Bronchial epithelial cell (primary cell): ENCODE results near the gene SGCD. TPM values are rescaled to one million over a fixed set of nuclear protein-coding genes. Genes with fewer than 3 reads are reported as not detected.

Source experiments
- DNase-seq: peaks from one replicate; pipeline ENCODE4 v3.0.0-alpha.2; 2010; ENCODE audit warnings: low read depth
- FAIRE-seq: peaks from 2 replicates; lab custom pipeline; 2011; peaks lifted over from hg19 to GRCh38; lab: Jason Lieb, UNC
- H3K27me3 ChIP-seq: 2 replicates; pipeline ENCODE4 v1.5.1; 2011; ENCODE audit warnings: low read length; ENCODE audit not compliant: control insufficient read depth, insufficient read depth
- H3K36me3 ChIP-seq: 2 replicates; pipeline ENCODE4 v1.5.1; 2011; ENCODE audit warnings: low read length; ENCODE audit not compliant: control insufficient read depth, insufficient read depth
- H3K4me3 ChIP-seq: 2 replicates; pipeline ENCODE4 v1.5.1; 2011; ENCODE audit warnings: mild to moderate bottlenecking, low read depth, low read length, control low read depth
- total RNA-seq: library from RNA; depleted of rRNA; stranded (reverse); fragments of >200 nt; gene quantifications from 2 replicates; pipeline ENCODE4 v1.2.1, GENCODE V29; 2014
- TF ChIP-seq, protein P1 (sequence below): IDR thresholded peaks from 2 replicates; pipeline ENCODE4 v1.5.1; 2011; ENCODE audit warnings: mild to moderate bottlenecking, moderate library complexity, low read length, control low read depth, inconsistent platforms; ENCODE audit not compliant: insufficient read depth, severe bottlenecking

SGCD gene
- total RNA-seq, 1 donor from 2014 or later = under 0.01 TPM

- TF ChIP-seq, protein P1, sequence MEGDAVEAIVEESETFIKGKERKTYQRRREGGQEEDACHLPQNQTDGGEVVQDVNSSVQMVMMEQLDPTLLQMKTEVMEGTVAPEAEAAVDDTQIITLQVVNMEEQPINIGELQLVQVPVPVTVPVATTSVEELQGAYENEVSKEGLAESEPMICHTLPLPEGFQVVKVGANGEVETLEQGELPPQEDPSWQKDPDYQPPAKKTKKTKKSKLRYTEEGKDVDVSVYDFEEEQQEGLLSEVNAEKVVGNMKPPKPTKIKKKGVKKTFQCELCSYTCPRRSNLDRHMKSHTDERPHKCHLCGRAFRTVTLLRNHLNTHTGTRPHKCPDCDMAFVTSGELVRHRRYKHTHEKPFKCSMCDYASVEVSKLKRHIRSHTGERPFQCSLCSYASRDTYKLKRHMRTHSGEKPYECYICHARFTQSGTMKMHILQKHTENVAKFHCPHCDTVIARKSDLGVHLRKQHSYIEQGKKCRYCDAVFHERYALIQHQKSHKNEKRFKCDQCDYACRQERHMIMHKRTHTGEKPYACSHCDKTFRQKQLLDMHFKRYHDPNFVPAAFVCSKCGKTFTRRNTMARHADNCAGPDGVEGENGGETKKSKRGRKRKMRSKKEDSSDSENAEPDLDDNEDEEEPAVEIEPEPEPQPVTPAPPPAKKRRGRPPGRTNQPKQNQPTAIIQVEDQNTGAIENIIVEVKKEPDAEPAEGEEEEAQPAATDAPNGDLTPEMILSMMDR = no peak
- peak; percentile 59 for DNase-seq
- H3K27me3 ChIP-seq = no peaks in the 10 kb centered on the region
- H3K36me3 ChIP-seq = no peaks in the 10 kb centered on the region
- no peak overlapping the region for H3K4me3 ChIP-seq
- no peak for FAIRE-seq
Observed at GRCh38 chr5:156473269-156473908, 146.4 kb downstream of the SGCD start.

DNA sequence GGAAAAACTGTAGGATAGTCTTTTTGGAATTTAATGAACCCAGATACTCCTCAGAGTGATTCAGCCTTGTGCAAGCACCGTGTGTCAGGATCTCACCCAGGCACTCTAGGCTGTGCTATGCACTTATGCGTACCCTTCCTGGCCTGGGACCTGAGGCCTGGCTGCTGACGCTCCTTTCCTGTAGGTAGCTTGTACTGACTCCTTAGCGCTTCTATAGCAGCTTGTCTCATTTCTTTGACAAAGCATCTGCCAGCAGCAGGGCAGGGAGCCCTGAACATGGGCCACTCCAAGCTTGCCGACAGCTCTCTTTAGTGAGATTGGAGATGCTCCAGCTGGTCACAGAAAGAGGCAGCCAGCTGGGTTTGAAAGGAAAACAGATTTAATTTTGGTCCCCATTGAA lies 147.3 kb downstream of the SGCD start:
- DNase-seq (peak; percentile 20), FAIRE-seq (no peak)
- TF ChIP-seq, protein P1 = no peak
- Histone ChIP-seq H3K27me3 (no peaks in the 10 kb centered on the region), H3K36me3 (no peaks in the 10 kb centered on the region), H3K4me3 (no peak overlapping the region)

DNA sequence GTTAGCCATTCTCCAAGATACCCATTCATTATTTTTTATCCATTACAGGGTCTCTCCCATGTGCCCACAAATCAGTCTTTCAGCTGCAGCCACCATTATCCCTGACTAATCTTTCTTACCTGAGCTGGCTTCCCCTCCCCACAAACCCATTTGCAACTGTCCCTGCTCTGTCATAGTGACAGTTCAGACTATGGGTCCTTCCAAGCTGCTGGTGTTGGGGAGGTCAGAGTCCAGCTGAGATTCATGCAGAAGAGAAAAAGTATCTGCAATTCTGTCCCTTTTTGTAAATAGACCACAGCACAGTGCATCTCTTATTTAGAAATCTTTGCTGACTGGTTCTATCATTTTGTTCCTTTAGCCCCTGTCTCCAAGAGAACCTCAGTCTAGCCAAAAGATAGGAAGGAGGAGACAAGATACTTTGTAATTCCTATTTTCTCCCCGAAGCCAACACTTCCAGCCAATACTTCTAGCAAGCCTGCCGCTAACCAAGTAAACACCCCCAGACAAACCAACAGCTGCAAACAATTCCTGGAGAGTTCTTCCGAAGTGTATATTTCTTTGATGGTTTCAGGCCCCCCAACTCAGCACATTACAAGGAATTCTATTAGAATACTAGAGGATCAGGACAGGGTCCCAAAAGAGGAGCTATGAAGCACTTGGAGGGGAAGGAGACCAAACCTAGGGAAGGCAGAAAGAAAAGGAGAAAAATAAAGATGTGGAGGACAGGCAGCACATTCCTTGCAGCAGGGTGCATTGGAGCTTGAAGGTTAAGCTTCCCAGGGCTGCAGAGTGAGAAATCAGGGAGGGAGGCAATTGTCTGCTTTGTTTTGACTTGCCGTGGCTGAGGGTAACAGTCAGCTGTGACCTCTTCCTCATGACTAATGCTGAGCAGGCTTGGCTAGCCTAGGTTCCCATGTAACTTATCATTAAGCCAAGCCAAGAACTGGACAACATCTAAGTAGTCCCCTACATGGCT lies 148.5 kb downstream of the SGCD start:
- TF ChIP-seq, protein P1 = no peak
- DNase-seq = peak; percentile 79
- H3K36me3 ChIP-seq = no peaks in the 10 kb centered on the region
- peak; percentile 64 for FAIRE-seq
- H3K27me3 ChIP-seq = no peaks in the 10 kb centered on the region
- no peak overlapping the region for H3K4me3 ChIP-seq

- H3K4me3 ChIP-seq = no peak overlapping the region
- no peaks in the 10 kb centered on the region for H3K27me3 ChIP-seq
- no peak for FAIRE-seq
- TF ChIP-seq, protein P1 = no peak
- DNase-seq = no peak
- H3K36me3 ChIP-seq = no peaks in the 10 kb centered on the region
Observed at GRCh38 chr5:156476158-156476551, 149.2 kb downstream of the SGCD start.

- FAIRE-seq (no peak), DNase-seq (no peak)
- no peaks in the 10 kb centered on the region for H3K36me3 ChIP-seq
- no peaks in the 10 kb centered on the region for H3K27me3 ChIP-seq
- H3K4me3 ChIP-seq = no peak overlapping the region
- TF ChIP-seq, protein P1 = no peak
Observed at GRCh38 chr5:156476678-156477077, 149.7 kb downstream of the SGCD start.
